WTC11 (cell line): Measurements from ENCODE around the gene RASGRF2. TPM values are rescaled to one million over a fixed set of nuclear protein-coding genes. Genes with fewer than 3 reads are reported as not detected.

Source experiments
- ATAC-seq: fragments of 200-7000 bp; cut with Tn5 transposase; 2 replicates; pipeline ENCODE4 v1.10.0; 2021; ENCODE audit warnings: mild to moderate bottlenecking, moderate library complexity
- CTCF ChIA-PET: fragments of 300-600 bp; sonication (Branson Sonifier 250); formaldehyde crosslinking; loops from one replicate; lab custom pipeline; 2021; ENCODE audit warnings: antibody characterized with exemption; lab: Charles Lee
- POLR2A ChIA-PET: fragments of 350-600 bp; sonication (Branson Sonifier 250); formaldehyde crosslinking; loops from one replicate; lab custom pipeline; 2021; ENCODE audit warnings: antibody characterized with exemption; lab: Charles Lee
- DNase-seq: peaks from one replicate; pipeline ENCODE4 v3.0.0; 2021; ENCODE audit warnings: low spot score
- H3K27ac Mint-ChIP-seq: 2 replicates; pipeline ENCODE4 v1.8.0; 2021; ENCODE audit warnings: mixed read lengths
- H3K27me3 Mint-ChIP-seq: 2 replicates; pipeline ENCODE4 v1.8.0; 2021; ENCODE audit warnings: low read depth, mild to moderate bottlenecking, moderate library complexity, mixed read lengths
- H3K36me3 Mint-ChIP-seq: 2 replicates; pipeline ENCODE4 v1.8.0; 2021; ENCODE audit warnings: mixed read lengths
- H3K4me1 Mint-ChIP-seq: 2 replicates; pipeline ENCODE4 v1.8.0; 2022; ENCODE audit warnings: mixed read lengths
- H3K4me3 Mint-ChIP-seq: 2 replicates; pipeline ENCODE4 v1.8.0; 2021; ENCODE audit warnings: mild to moderate bottlenecking, moderate library complexity, mixed read lengths
- H3K9me3 Mint-ChIP-seq: 2 replicates; pipeline ENCODE4 v1.8.0; 2021; ENCODE audit warnings: mixed read lengths
- CBFB ChIP-seq: sonication (generic); formaldehyde crosslinking; IDR thresholded peaks from 2 replicates; pipeline ENCODE4 v1.8.1; 2022; ENCODE audit warnings: mild to moderate bottlenecking, low read depth, missing genetic modification reagents
- CREB1 ChIP-seq: sonication (generic); formaldehyde crosslinking; IDR thresholded peaks from 2 replicates; pipeline ENCODE4 v1.8.0; 2023; ENCODE audit warnings: mild to moderate bottlenecking, missing genetic modification reagents
- CREM ChIP-seq: sonication (generic); formaldehyde crosslinking; IDR thresholded peaks from 2 replicates; pipeline ENCODE4 v1.8.1; 2022; ENCODE audit warnings: mild to moderate bottlenecking, missing genetic modification reagents, moderate library complexity
- ESRRA ChIP-seq: sonication (generic); formaldehyde crosslinking; IDR thresholded peaks from 2 replicates; pipeline ENCODE4 v1.8.1; 2022; ENCODE audit warnings: mild to moderate bottlenecking, missing genetic modification reagents, borderline replicate concordance
- GTF2I ChIP-seq: fragments of 250-450 bp; sonication (Bioruptor Pico); conservative IDR thresholded peaks from 2 replicates; pipeline ENCODE4 v1.4.0; 2021; ENCODE audit warnings: mild to moderate bottlenecking
- JAZF1 ChIP-seq: fragments of 250-450 bp; sonication (Bioruptor Pico); IDR thresholded peaks from 2 replicates; pipeline ENCODE4 v1.9.0; 2021; ENCODE audit warnings: moderate library complexity, mild to moderate bottlenecking, inconsistent platforms
- KAT7 ChIP-seq: sonication (generic); formaldehyde crosslinking; IDR thresholded peaks from 2 replicates; pipeline ENCODE4 v1.8.1; 2023; ENCODE audit warnings: missing genetic modification reagents, mild to moderate bottlenecking, borderline replicate concordance
- MXD4 ChIP-seq: fragments of 250-450 bp; sonication (Bioruptor Pico); IDR thresholded peaks from 2 replicates; pipeline ENCODE4 v1.8.0; 2021; ENCODE audit warnings: mild to moderate bottlenecking, moderate library complexity, borderline replicate concordance
- MYBL2 ChIP-seq: sonication (generic); formaldehyde crosslinking; IDR thresholded peaks from 2 replicates; pipeline ENCODE4 v1.8.1; 2023; ENCODE audit warnings: mild to moderate bottlenecking, moderate library complexity, missing genetic modification reagents
- RELA ChIP-seq: sonication (generic); formaldehyde crosslinking; IDR thresholded peaks from 2 replicates; pipeline ENCODE4 v1.8.1; 2022; ENCODE audit warnings: missing genetic modification reagents, mild to moderate bottlenecking, borderline replicate concordance
- TEAD4 ChIP-seq: sonication (generic); formaldehyde crosslinking; IDR thresholded peaks from 2 replicates; pipeline ENCODE4 v1.8.0; 2022; ENCODE audit warnings: mild to moderate bottlenecking, missing genetic modification reagents
- ZNF138 ChIP-seq: sonication (generic); formaldehyde crosslinking; conservative IDR thresholded peaks from 2 replicates; pipeline ENCODE4 v1.8.1; 2022; ENCODE audit warnings: mild to moderate bottlenecking, moderate library complexity, missing genetic modification reagents
- total RNA-seq: library from RNA; stranded (reverse); gene quantifications from 3 replicates; pipeline ENCODE4 v1.2.3, GENCODE V29; 2021
- TF ChIP-seq, protein P1 (sequence below): sonication (generic); formaldehyde crosslinking; IDR thresholded peaks from 2 replicates; pipeline ENCODE4 v1.8.0; 2022; ENCODE audit warnings: mild to moderate bottlenecking, missing genetic modification reagents
- TF ChIP-seq, protein P2 (sequence below): fragments of 250-450 bp; sonication (Bioruptor Pico); IDR thresholded peaks from 2 replicates; pipeline ENCODE4 v1.9.0; 2021; ENCODE audit warnings: moderate library complexity, mild to moderate bottlenecking, inconsistent platforms, borderline replicate concordance
- TF ChIP-seq, protein P3 (sequence below): fragments of 250-450 bp; sonication (Bioruptor Pico); IDR thresholded peaks from 2 replicates; pipeline ENCODE4 v1.9.0; 2021; ENCODE audit warnings: mild to moderate bottlenecking
- TF ChIP-seq, protein P4 (sequence below): sonication (generic); formaldehyde crosslinking; IDR thresholded peaks from 2 replicates; pipeline ENCODE4 v1.8.1; 2022; ENCODE audit warnings: low read depth, mild to moderate bottlenecking, moderate library complexity, missing genetic modification reagents, borderline replicate concordance
- TF ChIP-seq, protein P5 (sequence below): sonication (generic); formaldehyde crosslinking; IDR thresholded peaks from 2 replicates; pipeline ENCODE4 v1.8.0; 2022; ENCODE audit warnings: mild to moderate bottlenecking, missing genetic modification reagents
- TF ChIP-seq, protein P6 (sequence below): sonication (generic); formaldehyde crosslinking; IDR thresholded peaks from 2 replicates; pipeline ENCODE4 v1.8.1; 2023; ENCODE audit warnings: mild to moderate bottlenecking, missing genetic modification reagents
- TF ChIP-seq, protein P7 (sequence below): sonication (generic); formaldehyde crosslinking; IDR thresholded peaks from 2 replicates; pipeline ENCODE4 v1.8.1; 2022; ENCODE audit warnings: mild to moderate bottlenecking, moderate library complexity, missing genetic modification reagents

Gene RASGRF2
- total RNA-seq, 1 experiment from 2014 or later, result 17.6 TPM

DNA sequence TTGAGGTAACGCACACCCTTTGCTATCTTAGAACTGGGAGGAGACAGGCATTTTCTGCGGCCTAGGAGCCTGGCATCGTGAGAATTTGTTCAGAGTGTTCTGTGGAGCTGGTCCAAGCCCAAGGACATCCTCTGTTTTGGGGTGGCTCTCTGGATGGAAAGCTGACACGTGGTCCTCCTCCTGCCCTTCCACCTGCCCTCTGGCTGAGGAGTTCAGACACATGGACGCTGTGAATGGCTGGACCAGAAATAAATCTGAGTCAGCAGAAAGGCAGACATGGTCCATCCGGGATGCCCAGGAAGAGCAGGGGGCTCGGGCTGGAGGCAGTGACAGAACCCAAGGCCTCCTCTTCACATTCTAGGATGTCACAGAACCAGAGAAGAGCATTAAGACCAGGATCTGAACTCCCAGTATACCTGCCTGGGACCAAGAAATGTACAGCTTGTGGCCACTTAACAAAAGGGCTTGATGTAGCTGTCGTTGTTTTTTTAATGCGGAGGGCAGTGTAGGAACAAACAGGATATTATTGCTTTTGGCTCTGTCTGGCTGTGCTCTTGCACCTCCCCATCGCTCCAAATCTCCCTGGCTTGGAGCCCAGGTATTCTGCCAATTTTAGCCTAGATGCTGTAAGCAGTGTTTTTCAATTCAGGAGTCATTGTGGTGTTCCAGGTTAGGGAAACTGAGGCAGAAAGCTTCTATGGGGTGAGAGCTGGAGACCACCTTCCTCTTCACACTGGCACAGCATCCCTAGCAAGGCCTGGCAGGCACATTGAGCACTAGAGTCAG lies 275.3 kb downstream of the RASGRF2 start:
- ChIA-PET POLR2A (interaction anchor here (0.6 kb wide), 1 partner anchor 636 kb away, joined by 3 read pairs; no protein-coding TSS in a partner anchor), CTCF (interaction anchor here (1.1 kb wide), 1 partner anchor 28 kb away, joined by 4 read pairs; no protein-coding TSS in a partner anchor)
- Mint-ChIP-seq H3K27ac (no peak overlapping the region), H3K36me3 (peaks cover 6% of the 10 kb centered on the region; the same call in 1 of the 2 replicates), H3K4me1 (peaks cover 26% of the 10 kb centered on the region), H3K4me3 (no peak overlapping the region), H3K27me3 (no peaks in the 10 kb centered on the region), H3K9me3 (no peaks in the 10 kb centered on the region)
- ATAC-seq, result no peak
- no peak for DNase-seq
- TF ChIP-seq, protein P1, sequence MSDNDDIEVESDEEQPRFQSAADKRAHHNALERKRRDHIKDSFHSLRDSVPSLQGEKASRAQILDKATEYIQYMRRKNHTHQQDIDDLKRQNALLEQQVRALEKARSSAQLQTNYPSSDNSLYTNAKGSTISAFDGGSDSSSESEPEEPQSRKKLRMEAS (CRISPR knock-in tag), result no peak
- TF ChIP-seq, protein P2, sequence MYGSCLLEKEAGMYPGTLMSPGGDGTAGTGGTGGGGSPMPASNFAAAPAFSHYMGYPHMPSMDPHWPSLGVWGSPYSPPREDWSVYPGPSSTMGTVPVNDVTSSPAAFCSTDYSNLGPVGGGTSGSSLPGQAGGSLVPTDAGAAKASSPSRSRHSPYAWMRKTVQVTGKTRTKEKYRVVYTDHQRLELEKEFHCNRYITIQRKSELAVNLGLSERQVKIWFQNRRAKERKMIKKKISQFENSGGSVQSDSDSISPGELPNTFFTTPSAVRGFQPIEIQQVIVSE (CRISPR knock-in tag), result no peak
- TF ChIP-seq CREB1 (CRISPR knock-in tag), result no peak
- TF ChIP-seq CBFB (CRISPR knock-in tag), result no peak
- TF ChIP-seq CREM (CRISPR knock-in tag), result no peak
- TF ChIP-seq, protein P3, sequence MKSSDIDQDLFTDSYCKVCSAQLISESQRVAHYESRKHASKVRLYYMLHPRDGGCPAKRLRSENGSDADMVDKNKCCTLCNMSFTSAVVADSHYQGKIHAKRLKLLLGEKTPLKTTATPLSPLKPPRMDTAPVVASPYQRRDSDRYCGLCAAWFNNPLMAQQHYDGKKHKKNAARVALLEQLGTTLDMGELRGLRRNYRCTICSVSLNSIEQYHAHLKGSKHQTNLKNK (CRISPR knock-in tag), result no peak
- TF ChIP-seq, protein P4, sequence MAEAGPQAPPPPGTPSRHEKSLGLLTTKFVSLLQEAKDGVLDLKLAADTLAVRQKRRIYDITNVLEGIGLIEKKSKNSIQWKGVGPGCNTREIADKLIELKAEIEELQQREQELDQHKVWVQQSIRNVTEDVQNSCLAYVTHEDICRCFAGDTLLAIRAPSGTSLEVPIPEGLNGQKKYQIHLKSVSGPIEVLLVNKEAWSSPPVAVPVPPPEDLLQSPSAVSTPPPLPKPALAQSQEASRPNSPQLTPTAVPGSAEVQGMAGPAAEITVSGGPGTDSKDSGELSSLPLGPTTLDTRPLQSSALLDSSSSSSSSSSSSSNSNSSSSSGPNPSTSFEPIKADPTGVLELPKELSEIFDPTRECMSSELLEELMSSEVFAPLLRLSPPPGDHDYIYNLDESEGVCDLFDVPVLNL (CRISPR knock-in tag), result no peak
- TF ChIP-seq, protein P5, sequence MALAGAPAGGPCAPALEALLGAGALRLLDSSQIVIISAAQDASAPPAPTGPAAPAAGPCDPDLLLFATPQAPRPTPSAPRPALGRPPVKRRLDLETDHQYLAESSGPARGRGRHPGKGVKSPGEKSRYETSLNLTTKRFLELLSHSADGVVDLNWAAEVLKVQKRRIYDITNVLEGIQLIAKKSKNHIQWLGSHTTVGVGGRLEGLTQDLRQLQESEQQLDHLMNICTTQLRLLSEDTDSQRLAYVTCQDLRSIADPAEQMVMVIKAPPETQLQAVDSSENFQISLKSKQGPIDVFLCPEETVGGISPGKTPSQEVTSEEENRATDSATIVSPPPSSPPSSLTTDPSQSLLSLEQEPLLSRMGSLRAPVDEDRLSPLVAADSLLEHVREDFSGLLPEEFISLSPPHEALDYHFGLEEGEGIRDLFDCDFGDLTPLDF (CRISPR knock-in tag), result no peak
- TF ChIP-seq KAT7, result no peak
- TF ChIP-seq MYBL2 (CRISPR knock-in tag), result no peak
- TF ChIP-seq ESRRA (CRISPR knock-in tag), result no peak
- no peak for TF ChIP-seq JAZF1 (CRISPR knock-in tag)
- TF ChIP-seq, protein P6, sequence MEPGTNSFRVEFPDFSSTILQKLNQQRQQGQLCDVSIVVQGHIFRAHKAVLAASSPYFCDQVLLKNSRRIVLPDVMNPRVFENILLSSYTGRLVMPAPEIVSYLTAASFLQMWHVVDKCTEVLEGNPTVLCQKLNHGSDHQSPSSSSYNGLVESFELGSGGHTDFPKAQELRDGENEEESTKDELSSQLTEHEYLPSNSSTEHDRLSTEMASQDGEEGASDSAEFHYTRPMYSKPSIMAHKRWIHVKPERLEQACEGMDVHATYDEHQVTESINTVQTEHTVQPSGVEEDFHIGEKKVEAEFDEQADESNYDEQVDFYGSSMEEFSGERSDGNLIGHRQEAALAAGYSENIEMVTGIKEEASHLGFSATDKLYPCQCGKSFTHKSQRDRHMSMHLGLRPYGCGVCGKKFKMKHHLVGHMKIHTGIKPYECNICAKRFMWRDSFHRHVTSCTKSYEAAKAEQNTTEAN (CRISPR knock-in tag), result no peak
- TF ChIP-seq RELA, result no peak
- no peak for TF ChIP-seq MXD4 (CRISPR knock-in tag)
- no peak for TF ChIP-seq TEAD4 (CRISPR knock-in tag)
- no peak for TF ChIP-seq ZNF138 (CRISPR knock-in tag)
- no peak for TF ChIP-seq GTF2I (CRISPR knock-in tag)
- TF ChIP-seq, protein P7, sequence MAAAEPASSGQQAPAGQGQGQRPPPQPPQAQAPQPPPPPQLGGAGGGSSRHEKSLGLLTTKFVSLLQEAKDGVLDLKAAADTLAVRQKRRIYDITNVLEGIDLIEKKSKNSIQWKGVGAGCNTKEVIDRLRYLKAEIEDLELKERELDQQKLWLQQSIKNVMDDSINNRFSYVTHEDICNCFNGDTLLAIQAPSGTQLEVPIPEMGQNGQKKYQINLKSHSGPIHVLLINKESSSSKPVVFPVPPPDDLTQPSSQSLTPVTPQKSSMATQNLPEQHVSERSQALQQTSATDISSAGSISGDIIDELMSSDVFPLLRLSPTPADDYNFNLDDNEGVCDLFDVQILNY (CRISPR knock-in tag), result no peak
